Measurements from ENCODE around the gene MRM1. TPM values are rescaled to one million over a fixed set of nuclear protein-coding genes. Genes with fewer than 3 reads are reported as not detected.

Gene MRM1
- polyA plus RNA-seq, 2 of the 4 experiments (the other 2 are of a cell fraction) = 12.7 to 21.7 TPM

- no peak overlapping the region for H3K4me3 ChIP-seq
- 86% methylated on average over 3 of the region's 3 CpGs for WGBS (ENCODE audit: missing lambda C conversion rate)
- no peak for FAIRE-seq
- no peak overlapping the region for H3K4me2 ChIP-seq
- no peaks in the 10 kb centered on the region for H3K9me3 ChIP-seq
- POLR2A ChIA-PET = no interaction called here
- no peak for DNase-seq (ENCODE audit: low read depth in 1 of 2, low spot score in 1 of 2)
- CTCF ChIA-PET = interaction anchor here (1.1 to 12.4 kb wide), 4 partner anchors 10 to 1204 kb away, joined by 3 to 112 read pairs (median 54); partner anchors contain the start of gene MRM1
- H3K4me1 ChIP-seq = peaks cover 23% of the 10 kb centered on the region
- 0 out of 6 replicates have a peak overlapping the region, but pooled peaks of 1 of the 2 experiments have one; percentile 27 for H3K27ac ChIP-seq
- TF ChIP-seq JUN (IDR thresholded peaks at IDR 0.05) = no peak
- no peak for TF ChIP-seq REST (IDR thresholded peaks at IDR 0.05)
- no peak for TF ChIP-seq JUNB (IDR thresholded peaks at IDR 0.05)
- no peak for TF ChIP-seq POLR2AphosphoS2 (conservative IDR thresholded peaks at IDR 0.05; ENCODE audit: low read length)
- no peak for TF ChIP-seq NPAS2 (CRISPR knock-in tag; IDR thresholded peaks at IDR 0.05; ENCODE audit: borderline replicate concordance)
- TF ChIP-seq, protein P1, sequence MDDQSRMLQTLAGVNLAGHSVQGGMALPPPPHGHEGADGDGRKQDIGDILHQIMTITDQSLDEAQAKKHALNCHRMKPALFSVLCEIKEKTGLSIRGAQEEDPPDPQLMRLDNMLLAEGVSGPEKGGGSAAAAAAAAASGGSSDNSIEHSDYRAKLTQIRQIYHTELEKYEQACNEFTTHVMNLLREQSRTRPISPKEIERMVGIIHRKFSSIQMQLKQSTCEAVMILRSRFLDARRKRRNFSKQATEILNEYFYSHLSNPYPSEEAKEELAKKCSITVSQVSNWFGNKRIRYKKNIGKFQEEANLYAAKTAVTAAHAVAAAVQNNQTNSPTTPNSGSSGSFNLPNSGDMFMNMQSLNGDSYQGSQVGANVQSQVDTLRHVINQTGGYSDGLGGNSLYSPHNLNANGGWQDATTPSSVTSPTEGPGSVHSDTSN (IDR thresholded peaks at IDR 0.05) = no peak
- TF ChIP-seq MYC (IDR thresholded peaks at IDR 0.05; ENCODE audit: borderline replicate concordance, low read length) = no peak
- TF ChIP-seq PHF8 (IDR thresholded peaks at IDR 0.05; ENCODE audit: borderline replicate concordance, low read depth) = no peak
- no peak for TF ChIP-seq ATOH8 (CRISPR knock-in tag; IDR thresholded peaks at IDR 0.05; ENCODE audit: low read depth)
- ATAC-seq = no peak
Observed at GRCh38 chr17:36612323-36612722, 10.9 kb downstream of the MRM1 start.

DNA sequence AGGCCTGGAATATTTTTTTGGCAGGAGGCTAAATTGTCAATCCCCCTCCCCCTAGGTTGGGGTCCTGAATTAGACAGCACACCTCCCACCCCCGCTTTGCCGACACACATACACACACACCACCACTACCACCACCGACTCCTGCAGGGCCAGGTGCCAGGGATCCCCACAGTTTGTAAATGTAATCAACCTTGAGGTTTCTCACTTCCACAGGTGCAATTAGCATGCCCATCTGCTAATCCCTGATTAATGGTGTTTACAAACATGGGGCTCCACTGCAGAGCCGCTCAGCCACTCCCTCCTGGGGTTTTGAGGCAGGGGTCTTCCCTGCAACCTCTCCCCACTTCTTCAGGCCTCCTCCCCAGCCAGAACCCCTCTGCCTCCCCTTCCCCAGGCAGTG is 11.8 kb downstream of the MRM1 start:
- Histone ChIP-seq H3K4me3 (no peak overlapping the region), H3K9me3 (no peaks in the 10 kb centered on the region), H3K4me2 (no peak overlapping the region), H3K27ac (no peak overlapping the region), H3K4me1 (peaks cover 21% of the 10 kb centered on the region)
- CTCF ChIA-PET = interaction anchor here (0.6 to 12.4 kb wide), 5 partner anchors 11 to 1204 kb away, joined by 3 to 112 read pairs (median 30); partner anchors contain the start of gene MRM1
- 87% methylated on average over 4 of the region's 4 CpGs for WGBS (ENCODE audit: missing lambda C conversion rate)
- no peak for ATAC-seq
- DNase-seq (ENCODE audit: low read depth in 1 of 2, low spot score in 1 of 2) = no peak
- no peak for FAIRE-seq
- POLR2A ChIA-PET = interaction anchor here (0.8 kb wide), 1 partner anchor 12 kb away, joined by 3 read pairs; the partner anchor contains the start of gene MRM1
- TF ChIP-seq POLR2A (IDR thresholded peaks at IDR 0.05; ENCODE audit: low read length) = no peak
- TF ChIP-seq JUNB (IDR thresholded peaks at IDR 0.05) = no peak
- TF ChIP-seq FOSL2 (IDR thresholded peaks at IDR 0.05) = no peak
- TF ChIP-seq FOSL2 (CRISPR knock-in tag; IDR thresholded peaks at IDR 0.05) = no peak
- TF ChIP-seq MAZ (IDR thresholded peaks at IDR 0.05; ENCODE audit: borderline replicate concordance, low read depth, low read length) = no peak
- no peak for TF ChIP-seq MAFK (IDR thresholded peaks at IDR 0.05; ENCODE audit: partially characterized antibody)
- TF ChIP-seq ZNF302 (CRISPR knock-in tag; IDR thresholded peaks at IDR 0.05) = no peak
- TF ChIP-seq JUN (IDR thresholded peaks at IDR 0.05) = no peak
- TF ChIP-seq KDM1A (IDR thresholded peaks at IDR 0.05; ENCODE audit: low read depth) = no peak
- TF ChIP-seq EP300 (IDR thresholded peaks at IDR 0.05) = no peak
- no peak for TF ChIP-seq E2F6 (IDR thresholded peaks at IDR 0.05; ENCODE audit: borderline replicate concordance, low read depth)
- no peak for TF ChIP-seq GATA3 (IDR thresholded peaks at IDR 0.05; ENCODE audit: borderline replicate concordance)
- TF ChIP-seq CHD2 (IDR thresholded peaks at IDR 0.05; ENCODE audit: low read length, partially characterized antibody) = no peak
- no peak for TF ChIP-seq CBX8 (IDR thresholded peaks at IDR 0.05)
- no peak for TF ChIP-seq RCOR1 (IDR thresholded peaks at IDR 0.05; ENCODE audit: low read depth, low read length)
- no peak for TF ChIP-seq MYC (IDR thresholded peaks at IDR 0.05; ENCODE audit: borderline replicate concordance, low read length)
